Smooth muscle cell of the coronary artery (primary cell): Measurements from ENCODE around the gene ATP6V1C2. TPM values are rescaled to one million over a fixed set of nuclear protein-coding genes. Genes with fewer than 3 reads are reported as not detected.

Experiments used
- total RNA-seq: library from RNA; depleted of rRNA; stranded (reverse); fragments of >200 nt; gene quantifications from 2 replicates; pipeline ENCODE4 v1.2.3, GENCODE V29; 2014; ENCODE audit warnings: low replicate concordance

Gene ATP6V1C2
- total RNA-seq, result not detected in 2 replicates

DNA sequence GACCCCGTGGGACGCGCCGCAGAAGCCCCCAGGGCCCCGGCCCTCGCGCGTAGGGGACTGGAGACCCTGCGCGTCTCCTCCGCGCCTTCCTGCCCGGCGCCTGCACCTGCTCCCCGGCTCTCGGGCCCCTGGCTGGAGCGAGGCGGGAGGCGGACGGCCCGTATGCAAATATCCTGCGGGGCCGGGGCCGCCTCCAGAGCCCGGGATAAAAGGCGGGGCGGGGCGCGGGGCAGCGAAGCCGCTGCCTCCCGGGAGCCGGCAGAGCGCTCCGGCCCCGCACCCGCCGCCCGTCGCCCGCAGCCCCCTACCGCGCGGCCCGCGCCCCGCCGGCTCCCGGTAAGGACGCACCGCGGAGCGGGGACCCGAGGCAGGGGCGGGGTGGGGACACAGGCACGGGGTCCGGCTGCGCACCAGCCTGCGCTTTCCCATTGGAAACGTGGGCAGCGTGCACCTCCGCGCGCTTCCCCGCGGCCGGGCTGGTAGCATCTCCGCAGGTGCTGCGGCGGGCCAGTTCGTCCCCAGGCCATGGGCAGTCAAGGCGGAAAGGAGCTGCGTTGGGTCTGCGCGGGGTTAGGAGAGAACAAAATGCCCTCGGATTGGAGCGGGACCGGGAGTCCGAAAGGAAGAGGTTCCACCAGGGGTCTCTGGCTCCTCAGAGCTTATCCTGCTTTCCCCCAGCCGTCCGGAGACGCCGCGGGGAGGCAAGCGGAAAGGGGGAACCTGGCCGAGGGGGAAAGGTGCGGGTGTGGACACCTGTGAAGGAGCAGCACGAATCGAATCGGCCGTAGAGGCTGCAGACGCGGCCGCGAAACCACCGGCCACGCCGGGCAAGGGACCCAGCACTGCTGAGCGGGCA is at the start of gene ATP6V1C2:
TSS of gene ATP6V1C2 (plus strand) at position 235 of the 856 bp plus-strand sequence. CDS start 1,220 bp downstream, outside the sequence.

GRCh38 chr2:10812362-10813162 is 91.1 kb downstream of the ATP6V1C2 start, which contains the start of gene PDIA6:
Gene PDIA6 (minus strand): TSS chr2:10812785. CDS start chr2:10812696, 89 bp downstream.

Other genes starting within 250 kb of the ATP6V1C2 start
- 16.7 and 25.1 TPM in 2 replicates for gene NOL10, start 31.7 kb upstream of the ATP6V1C2 start, total RNA-seq
- gene PDIA6, start 91.2 kb downstream of the ATP6V1C2 start, total RNA-seq, result 348 and 363 TPM in 2 replicates
- gene KCNF1, start 190.3 kb downstream of the ATP6V1C2 start, total RNA-seq, result not detected in 2 replicates